ENCODE results near the gene ALG5.

The ALG5 gene

GRCh38 chr13:36999054-36999714 is at the start of gene ALG5:
TSS of gene ALG5 (minus strand) at chr13:36999340. CDS start at chr13:36999300, 40 bp downstream.
- peak; percentile 90 for DNase-seq

GRCh38 chr13:37047846-37048245 is 48.7 kb upstream of the ALG5 start:
- DNase-seq = no peak

GRCh38 chr13:37047032-37047431 is 47.9 kb upstream of the ALG5 start:
- no peak for DNase-seq

GRCh38 chr13:37046062-37046461 is 46.9 kb upstream of the ALG5 start:
- no peak for DNase-seq

- DNase-seq = no peak
Observed at GRCh38 chr13:37040789-37041188, 41.6 kb upstream of the ALG5 start.

GRCh38 chr13:37039896-37040295 is 40.8 kb upstream of the ALG5 start:
- DNase-seq = no peak

- no peak for DNase-seq
Observed at GRCh38 chr13:37037241-37037640, 38.1 kb upstream of the ALG5 start.

GRCh38 chr13:37029617-37030016 is 30.5 kb upstream of the ALG5 start:
- no peak for DNase-seq

GRCh38 chr13:37027639-37028038 is 28.5 kb upstream of the ALG5 start:
- DNase-seq = no peak

- no peak for DNase-seq
Observed at GRCh38 chr13:37026771-37027170, 27.6 kb upstream of the ALG5 start.

GRCh38 chr13:37023871-37024270 is 24.7 kb upstream of the ALG5 start:
- DNase-seq = no peak

- peak; percentile 10 for DNase-seq
Observed at GRCh38 chr13:37014609-37015008, 15.5 kb upstream of the ALG5 start.

GRCh38 chr13:37011788-37012187 is 12.6 kb upstream of the ALG5 start:
- DNase-seq = no peak

GRCh38 chr13:37011002-37011401 is 11.9 kb upstream of the ALG5 start:
- no peak for DNase-seq

- DNase-seq = no peak
Observed at GRCh38 chr13:37010424-37010823, 11.3 kb upstream of the ALG5 start.

- no peak for DNase-seq
Observed at GRCh38 chr13:37009692-37010091, 10.6 kb upstream of the ALG5 start.

GRCh38 chr13:37001921-37002250 is 2.7 kb upstream of the ALG5 start:
- DNase-seq = no peak

GRCh38 chr13:36998624-36999041 is 507 bp downstream of the ALG5 start:
- DNase-seq = peak; percentile 43

- no peak for DNase-seq
Observed at GRCh38 chr13:36997716-36998427, 1.3 kb downstream of the ALG5 start.

GRCh38 chr13:36992362-36992761 is 6.8 kb downstream of the ALG5 start:
- DNase-seq = no peak

- DNase-seq = no peak
Observed at GRCh38 chr13:36986462-36987240, 12.5 kb downstream of the ALG5 start.

GRCh38 chr13:36981156-36981743 is 17.9 kb downstream of the ALG5 start:
- DNase-seq = peak; percentile 47

- no peak for DNase-seq
Observed at GRCh38 chr13:36979361-36980050, 19.6 kb downstream of the ALG5 start.

Measured in NCI-H146 (cell line).